Left renal pelvis (tissue), 4 donors: ENCODE data around the gene HRH3. TPM values are rescaled to one million over a fixed set of nuclear protein-coding genes. Genes with fewer than 3 reads are reported as not detected.

ENCODE experiments used
- DNase-seq, 4 donors: peaks; one replicate each; pipeline ENCODE4 v3.0.0-alpha.2; 2013; ENCODE audit warnings: low read depth in 4 of 4, low spot score in 3 of 4
- polyA plus RNA-seq, 4 donors: library from polyadenylated mRNA; unstranded; fragments of 120-200 nt; gene quantifications; one replicate each; pipeline ENCODE4 v1.2.1, GENCODE V29; 2013; ENCODE audit not compliant: insufficient read length in 4 of 4

HRH3 gene
- polyA plus RNA-seq, 4 donors: 0.07 to 0.37 (median 0.17) TPM; not detected in 1

DNA sequence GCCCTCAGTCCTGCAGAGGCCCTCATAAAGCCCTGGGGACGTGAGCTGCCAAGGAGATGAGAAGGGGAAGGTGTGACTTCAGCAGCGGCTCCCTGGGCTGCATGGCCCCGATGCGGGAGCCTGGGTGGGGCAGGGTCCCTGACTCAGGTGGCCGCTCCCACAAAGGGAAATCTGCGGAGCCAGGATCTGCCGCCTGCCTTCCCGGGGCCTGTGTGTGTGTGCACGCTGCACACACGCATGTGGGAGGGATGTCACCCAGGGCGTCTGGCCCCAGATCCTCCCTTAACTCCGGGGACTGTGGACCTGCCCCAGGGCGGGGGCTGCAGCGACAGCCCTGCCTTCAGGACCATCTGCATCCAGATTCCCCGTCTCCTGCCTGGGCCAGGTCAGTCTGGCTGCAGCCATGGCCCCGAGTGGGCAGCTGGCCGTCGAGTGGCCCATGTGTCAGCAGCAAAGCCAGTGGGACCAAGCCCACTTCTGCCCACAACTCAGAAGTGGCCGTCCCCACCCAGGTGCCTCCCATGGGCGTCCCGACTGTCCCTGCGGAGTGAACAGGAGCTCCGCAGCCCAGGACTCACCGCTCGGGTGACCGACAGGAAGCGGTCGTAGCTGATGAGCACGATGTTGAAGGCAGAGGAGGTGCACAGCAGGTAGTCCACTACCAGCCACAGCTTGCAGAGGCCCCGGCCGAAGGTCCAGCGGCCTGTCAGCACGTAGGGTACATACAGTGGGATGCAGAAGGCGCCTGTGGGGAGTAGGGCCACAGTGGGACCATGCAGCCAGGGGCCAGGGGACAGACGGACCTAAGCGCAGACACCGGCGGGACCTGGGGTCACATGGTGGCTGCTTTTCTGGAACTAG lies 1.9 kb downstream of the HRH3 start:
- DNase-seq: no peak

- no peak for DNase-seq
These were observed 3.2 kb downstream of the HRH3 start for GRCh38 chr20:62216636-62217566.

DNA sequence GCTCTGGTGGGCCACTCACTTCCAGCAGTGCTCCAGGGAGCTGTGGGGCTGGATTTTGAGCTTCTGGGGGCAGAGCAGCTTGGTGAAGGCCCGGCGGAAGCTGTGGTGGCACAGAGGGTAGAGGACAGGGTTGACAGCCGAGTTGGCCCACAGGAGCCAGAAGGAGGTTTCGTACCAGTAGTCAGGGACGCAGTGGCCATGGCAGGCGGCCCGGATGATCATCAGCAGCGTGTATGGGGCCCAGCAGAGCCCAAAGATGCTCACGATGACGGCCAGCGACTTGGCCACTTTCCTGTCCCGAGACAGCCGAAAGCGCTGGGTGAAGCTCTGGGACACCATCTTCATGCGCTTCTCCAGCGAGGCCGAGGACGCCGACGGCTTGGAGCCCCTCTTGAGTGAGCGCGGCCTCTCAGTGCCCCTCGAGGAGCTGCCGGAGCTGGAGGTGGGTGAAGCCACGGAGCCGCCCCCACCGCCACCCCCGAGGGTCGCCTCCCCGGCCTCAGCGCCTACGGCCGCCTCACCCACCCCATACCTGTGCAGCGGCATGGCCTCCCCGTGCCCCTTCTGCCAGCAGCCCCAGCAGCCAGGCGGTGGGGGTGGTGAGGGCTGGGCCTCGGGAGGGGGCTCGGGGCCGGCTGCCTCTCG lies 4.0 kb downstream of the HRH3 start:
- DNase-seq: no peak

DNA sequence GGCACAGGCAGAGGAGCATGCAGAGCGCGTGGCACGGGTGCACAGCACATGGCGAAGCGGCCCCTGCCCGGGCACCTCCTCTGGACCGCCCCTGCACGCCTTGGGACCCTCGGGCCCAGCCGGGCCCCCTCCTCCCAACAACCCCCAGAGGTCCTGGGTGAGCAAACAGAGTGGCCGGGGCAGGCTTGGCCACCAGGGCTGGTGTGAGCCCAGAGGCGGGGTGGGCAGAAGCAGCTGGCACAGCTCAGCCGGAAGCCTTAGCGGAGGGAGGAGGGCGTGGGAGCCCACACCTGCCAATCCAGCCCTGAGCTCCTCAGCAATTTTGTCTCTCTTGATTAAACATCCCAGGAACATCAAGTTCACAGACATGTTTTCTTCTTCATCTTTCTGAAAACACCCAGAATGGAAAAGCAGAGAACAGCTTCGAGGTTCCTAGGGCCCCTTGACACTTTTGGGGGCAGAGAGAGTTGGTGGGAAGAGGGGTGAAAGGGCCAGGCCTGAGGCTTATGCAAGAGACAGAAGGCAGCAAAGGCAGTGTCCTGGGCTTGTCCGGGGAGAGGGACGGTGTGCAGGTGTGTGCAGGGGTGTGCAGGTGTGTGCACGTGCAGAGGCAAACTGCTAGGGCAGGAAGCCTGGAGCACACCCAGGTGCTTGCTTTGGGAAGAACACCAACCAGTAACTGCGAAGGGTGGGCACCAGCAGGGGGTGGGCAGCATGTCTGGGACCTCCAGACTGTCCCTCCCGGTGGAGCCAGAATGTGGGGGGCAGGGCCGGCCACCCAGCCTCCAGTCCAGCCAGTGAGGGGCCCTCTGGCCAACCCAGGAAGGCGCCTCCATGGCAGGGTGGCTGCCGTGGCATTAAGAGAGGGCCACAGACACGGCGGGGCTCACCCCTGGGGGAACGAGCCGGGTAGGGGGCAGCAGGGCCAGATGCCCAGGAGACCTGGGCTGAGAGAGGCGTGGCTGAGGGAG lies 4.8 kb downstream of the HRH3 start:
- DNase-seq: no peak

- DNase-seq: no peak
These were observed 6.0 kb downstream of the HRH3 start for GRCh38 chr20:62214067-62214466.

GRCh38 chr20:62212299-62212698 lies 7.8 kb downstream of the HRH3 start:
- no peak for DNase-seq

GRCh38 chr20:62211769-62212288 lies 8.2 kb downstream of the HRH3 start:
- DNase-seq: no peak

- no peak for DNase-seq
These were observed 8.9 kb downstream of the HRH3 start for GRCh38 chr20:62211216-62211615.

- no peak for DNase-seq
These were observed 9.6 kb downstream of the HRH3 start for GRCh38 chr20:62210496-62210855.

DNA sequence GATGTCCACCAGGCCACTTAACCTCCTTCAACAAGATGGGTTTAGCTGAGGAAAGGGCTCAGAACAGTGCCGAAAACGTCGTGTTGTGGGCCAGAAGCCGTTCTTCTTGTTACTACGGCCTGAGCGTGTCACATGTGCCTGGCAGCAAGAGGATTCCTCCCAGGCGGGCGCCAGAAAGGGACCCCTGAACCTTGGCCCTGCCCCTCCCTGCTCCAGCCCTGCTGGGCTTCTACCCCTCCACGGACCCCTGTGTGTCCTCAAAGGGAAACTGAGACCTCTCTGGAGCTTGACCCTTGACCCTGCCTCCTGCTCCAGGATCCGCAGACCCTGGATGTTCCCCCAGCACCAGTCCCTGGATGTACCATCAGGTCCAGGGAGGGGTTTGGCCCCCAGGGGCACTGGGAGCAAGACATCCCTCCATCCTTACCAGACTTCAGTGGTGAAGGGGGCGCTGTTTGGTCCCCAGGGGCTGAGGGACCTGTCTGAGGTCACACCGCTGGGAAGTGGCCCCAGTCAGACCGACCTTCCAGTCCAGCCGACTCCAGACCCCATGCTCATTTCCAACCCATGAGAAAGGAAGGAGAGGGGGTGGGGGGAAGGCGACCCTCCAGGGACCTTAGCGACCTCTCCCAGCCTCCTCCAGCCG lies 10.1 kb downstream of the HRH3 start:
- DNase-seq: no peak

DNA sequence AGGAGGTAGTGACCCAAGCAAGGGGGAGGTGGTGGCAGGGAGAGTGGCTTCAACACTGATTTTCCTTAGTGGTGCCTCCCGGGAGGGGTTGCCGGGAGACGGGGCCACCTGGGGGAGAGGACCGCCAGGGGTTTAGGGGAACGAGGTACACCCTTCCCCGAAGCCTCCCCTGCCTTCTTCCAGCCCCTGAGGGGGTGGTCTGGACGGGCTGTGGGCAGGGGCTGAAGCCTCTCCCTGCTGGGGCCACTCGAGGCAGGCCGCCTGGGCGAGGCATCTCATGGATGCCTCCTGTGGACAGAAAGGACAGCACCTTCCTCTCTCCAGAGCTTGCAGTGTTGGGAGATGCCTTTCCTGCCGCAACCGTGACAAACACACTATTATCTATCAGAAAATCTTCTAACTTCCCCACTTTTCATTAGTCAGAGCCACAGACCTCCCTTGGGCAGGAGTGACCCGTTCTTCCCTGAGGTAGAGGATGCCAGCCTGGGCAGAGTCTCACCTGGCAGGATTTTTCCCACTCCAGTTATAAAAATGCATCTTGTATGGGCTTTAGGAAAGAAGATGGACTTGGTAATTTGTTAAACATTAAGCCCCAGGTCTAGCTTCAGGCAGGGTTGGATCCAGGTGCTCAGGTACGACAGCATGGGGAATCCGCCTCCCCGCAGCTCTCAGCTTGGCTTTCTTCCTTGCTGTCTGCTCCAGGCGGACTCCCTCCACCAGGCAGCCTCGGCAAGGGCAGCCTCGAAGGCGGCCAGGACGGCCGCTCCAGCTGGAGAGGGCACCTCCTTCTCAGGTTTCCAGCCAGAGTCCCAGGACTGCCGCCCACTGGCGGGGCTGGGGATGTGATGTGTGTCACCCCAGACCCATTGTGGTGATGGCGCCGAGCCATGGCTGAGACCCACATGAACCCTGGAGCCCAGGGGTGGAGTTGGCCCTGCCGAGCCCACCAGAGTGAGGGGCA lies 11.0 kb downstream of the HRH3 start:
- no peak for DNase-seq

- DNase-seq: no peak
These were observed 11.8 kb downstream of the HRH3 start for GRCh38 chr20:62208061-62208794.

- no peak for DNase-seq
These were observed 13.7 kb downstream of the HRH3 start for GRCh38 chr20:62206388-62206775.

- DNase-seq: no peak
These were observed 14.3 kb downstream of the HRH3 start for GRCh38 chr20:62205618-62206387.

DNA sequence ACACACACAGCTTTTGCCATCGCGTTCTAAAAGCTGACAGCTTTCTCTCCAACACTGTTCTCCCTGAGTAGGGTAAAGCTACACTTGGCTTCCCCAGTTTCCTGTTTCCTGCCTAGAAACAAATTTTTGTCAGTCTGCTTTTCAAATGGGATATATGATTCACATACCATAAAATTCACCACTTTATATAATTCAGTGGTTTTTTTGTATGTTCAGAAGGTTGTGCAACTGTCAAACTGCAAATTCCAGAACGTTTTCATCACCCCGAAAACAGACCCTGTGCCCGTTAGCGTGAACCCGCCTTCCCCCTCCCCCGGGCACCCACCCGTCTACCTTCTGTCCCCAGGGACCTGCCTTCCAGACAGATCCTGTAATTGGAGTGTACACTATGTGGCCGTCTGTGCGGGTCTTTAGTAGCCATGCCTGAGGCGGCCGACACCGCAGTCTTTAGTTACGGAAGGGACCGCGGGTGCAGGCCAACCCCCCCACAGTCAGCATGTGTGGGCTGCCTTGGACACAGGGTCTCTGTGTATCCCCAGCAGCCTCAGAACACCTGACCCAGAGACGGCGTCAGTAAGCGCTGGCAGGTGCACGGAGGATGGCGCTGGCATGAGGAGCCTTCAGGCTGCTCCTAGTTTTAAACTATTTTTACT lies 16.6 kb downstream of the HRH3 start:
- DNase-seq: no peak

DNA sequence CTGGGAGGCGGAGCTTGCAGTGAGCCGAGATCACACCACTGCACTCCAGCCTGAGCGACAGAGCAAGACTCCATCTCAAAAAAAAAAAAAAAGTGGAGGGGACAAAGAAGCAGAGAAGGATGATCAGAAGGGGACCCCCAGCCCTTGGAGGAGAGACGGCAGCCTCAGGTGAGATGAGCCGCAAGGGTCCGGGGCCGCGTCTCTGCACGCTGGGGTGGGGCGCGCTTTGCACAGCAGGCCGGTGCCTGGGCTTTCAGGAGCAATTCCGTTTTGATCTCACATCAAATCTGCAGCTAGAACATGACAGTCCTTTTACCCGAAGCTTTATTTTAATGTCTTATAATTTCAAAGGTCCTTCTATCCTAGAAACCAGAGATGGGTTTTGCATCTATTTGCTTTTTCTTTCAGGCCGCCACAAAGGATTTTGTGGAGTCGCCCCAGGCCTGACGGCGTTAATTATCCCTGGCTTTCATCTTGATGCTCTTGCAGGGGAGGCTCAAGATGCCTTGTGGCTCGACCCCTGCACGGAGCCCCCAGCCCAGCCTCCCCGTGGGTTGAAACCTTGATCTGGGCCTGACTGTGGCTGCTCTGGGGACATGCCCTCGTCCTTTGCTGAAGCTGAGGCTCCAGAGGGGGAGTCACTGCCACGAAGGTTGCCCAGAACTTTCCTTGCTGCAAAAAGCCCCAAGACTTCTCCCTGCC lies 17.3 kb downstream of the HRH3 start:
- DNase-seq: no peak
